Middle frontal gyrus (tissue), 1 donor: Measurements from ENCODE around the gene FAM13C.

Source experiments
- DNase-seq: peaks from one replicate; pipeline ENCODE4 v3.0.0-alpha.2; 2015; ENCODE audit warnings: low spot score; ENCODE audit errors: extremely low spot score

FAM13C gene

GRCh38 chr10:59317066-59317465 is 45.3 kb downstream of the FAM13C start:
- DNase-seq, result no peak

- no peak for DNase-seq
Observed at GRCh38 chr10:59315465-59315864, 46.9 kb downstream of the FAM13C start.

GRCh38 chr10:59314268-59314667 is 48.1 kb downstream of the FAM13C start:
- DNase-seq, result no peak

- DNase-seq, result no peak
Observed at GRCh38 chr10:59312247-59312646, 50.1 kb downstream of the FAM13C start.

- DNase-seq, result no peak
Observed at GRCh38 chr10:59311025-59311424, 51.3 kb downstream of the FAM13C start.

GRCh38 chr10:59310324-59310914 is 51.9 kb downstream of the FAM13C start:
- DNase-seq, result no peak

GRCh38 chr10:59304521-59305097 is 57.7 kb downstream of the FAM13C start:
- DNase-seq, result no peak

GRCh38 chr10:59303018-59303417 is 59.3 kb downstream of the FAM13C start:
- no peak for DNase-seq

GRCh38 chr10:59302381-59302780 is 60.0 kb downstream of the FAM13C start:
- no peak for DNase-seq

GRCh38 chr10:59301067-59301754 is 61.1 kb downstream of the FAM13C start:
- no peak for DNase-seq

- DNase-seq, result no peak
Observed at GRCh38 chr10:59300386-59300785, 62.0 kb downstream of the FAM13C start.

- no peak for DNase-seq
Observed at GRCh38 chr10:59299933-59300332, 62.4 kb downstream of the FAM13C start.

GRCh38 chr10:59290448-59290847 is 71.9 kb downstream of the FAM13C start:
- DNase-seq, result no peak

- no peak for DNase-seq
Observed at GRCh38 chr10:59289853-59290252, 72.5 kb downstream of the FAM13C start.

- peak; percentile 55 for DNase-seq
Observed at GRCh38 chr10:59287587-59288255, 74.6 kb downstream of the FAM13C start.

GRCh38 chr10:59285848-59286247 is 76.5 kb downstream of the FAM13C start:
- DNase-seq, result no peak

- DNase-seq, result no peak
Observed at GRCh38 chr10:59285073-59285472, 77.3 kb downstream of the FAM13C start.

GRCh38 chr10:59284118-59284975 is 78.0 kb downstream of the FAM13C start:
- DNase-seq, result no peak

- no peak for DNase-seq
Observed at GRCh38 chr10:59283456-59284091, 78.8 kb downstream of the FAM13C start.

- no peak for DNase-seq
Observed at GRCh38 chr10:59281861-59282260, 80.5 kb downstream of the FAM13C start.

- no peak for DNase-seq
Observed at GRCh38 chr10:59279991-59280505, 82.3 kb downstream of the FAM13C start.
